ENCODE results near the gene PCDHGC4. TPM values are rescaled to one million over a fixed set of nuclear protein-coding genes. Genes with fewer than 3 reads are reported as not detected.

The PCDHGC4 gene
- 0.02 to 0.07 TPM in 2 of 5 replicates, not detected in the others for total RNA-seq (2022; extraction: Qiagen RNA extraction)

DNA sequence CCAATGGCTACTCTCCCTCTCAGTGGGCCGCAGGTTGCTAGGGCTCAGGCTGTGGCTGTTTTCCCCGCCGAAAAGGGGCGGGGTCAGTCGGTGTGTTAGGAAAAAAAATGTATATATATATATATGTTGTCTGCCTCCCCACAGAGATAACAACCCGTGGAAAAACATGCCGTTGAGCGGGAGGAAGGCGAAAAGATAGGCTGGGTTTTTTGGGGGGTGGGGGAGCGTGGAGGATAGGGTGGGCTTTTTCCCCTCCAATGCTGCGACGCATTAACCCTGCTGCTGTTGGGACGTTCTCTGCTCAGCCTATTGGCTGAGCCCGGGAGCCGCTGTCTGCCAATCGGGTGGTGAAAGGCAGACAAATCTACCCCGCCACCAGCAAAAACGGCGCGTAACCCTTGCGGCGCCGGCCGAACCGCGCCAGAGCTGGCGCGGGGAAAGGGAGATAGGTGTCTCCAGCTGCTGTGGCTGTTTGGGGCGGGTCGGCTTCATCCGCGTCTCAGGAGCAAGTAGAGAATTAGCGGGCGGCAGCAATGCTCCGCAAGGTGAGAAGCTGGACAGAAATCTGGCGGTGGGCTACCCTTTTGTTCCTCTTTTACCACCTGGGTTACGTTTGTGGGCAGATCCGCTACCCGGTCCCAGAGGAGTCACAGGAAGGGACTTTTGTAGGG is at the start of gene PCDHGC4:
PCDHGC4 (plus strand) TSS at position 390 of the 671 bp plus-strand sequence; CDS start at position 534, 144 bp downstream.

DNA sequence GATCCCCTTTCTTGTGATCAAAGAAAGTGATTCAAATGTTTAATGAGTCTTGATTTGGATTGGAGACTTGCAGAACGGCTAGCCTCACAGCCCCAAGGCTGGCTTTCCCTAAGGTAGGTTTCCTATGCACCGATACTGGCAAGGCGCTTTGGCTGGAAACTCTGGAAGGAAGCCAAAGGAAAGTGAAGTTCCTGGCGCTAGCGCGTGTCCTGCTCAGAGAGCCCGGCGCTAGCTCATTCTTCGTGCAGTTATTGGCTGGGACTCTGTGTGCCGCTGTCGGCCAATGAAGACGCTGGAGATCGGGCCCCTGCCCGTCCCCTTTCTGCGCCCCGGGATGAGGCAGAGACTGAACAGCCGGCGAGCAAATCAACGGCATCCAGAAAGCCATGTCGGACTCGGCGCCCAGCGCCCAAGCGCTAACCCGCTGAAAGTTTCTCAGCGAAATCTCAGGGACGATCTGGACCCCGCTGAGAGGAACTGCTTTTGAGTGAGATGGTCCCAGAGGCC is 9.2 kb upstream of the PCDHGC4 start, which contains the start of gene PCDHGC3:
PCDHGC3 (plus strand) TSS at position 342 of the 507 bp plus-strand sequence; CDS start at position 493, 151 bp downstream.

DNA sequence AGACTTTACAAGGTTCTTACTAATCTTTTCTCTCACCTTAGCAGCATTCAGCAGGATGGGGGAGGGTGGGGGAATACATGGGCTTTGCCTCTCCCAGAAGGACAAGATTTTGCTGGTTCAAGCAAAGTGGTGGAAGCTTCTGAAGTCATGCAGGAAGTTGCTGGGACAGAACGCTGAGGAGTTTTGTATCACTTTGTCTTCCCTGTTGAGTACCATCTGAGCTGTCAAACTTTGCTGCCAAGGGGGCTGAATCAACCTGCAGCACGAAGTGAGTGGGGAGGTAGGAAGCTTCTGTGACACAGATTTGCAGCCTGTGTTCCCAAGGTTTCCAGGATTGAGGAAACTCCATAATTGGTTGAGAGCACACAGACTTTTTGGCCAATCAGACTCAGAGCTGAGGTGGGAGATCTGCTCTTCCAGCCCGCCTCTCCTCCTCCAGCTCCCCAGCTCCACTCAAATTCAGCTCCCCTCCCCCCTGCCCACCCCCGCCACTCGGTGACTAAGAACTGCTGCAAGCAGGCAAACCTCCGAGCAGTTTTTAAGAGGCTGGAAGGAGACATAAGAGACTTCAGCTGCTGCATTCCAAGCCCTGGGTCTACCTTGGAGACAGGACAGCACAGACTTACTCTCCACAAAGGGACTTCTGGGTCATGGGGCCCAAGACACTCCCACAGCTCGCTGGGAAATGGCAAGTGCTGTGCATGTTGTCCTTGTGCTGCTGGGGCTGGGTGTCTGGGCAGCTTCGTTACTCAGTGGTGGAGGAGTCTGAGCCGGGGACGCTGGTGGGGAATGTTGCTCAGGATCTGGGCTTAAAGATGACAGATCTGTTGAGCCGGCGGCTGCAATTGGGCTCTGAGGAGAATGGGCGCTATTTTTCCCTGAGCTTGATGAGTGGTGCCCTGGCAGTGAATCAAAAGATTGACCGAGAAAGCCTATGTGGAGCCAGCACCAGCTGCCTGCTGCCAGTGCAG is 4.0 kb downstream of the PCDHGC4 start, which contains the start of gene PCDHGC5:
PCDHGC5 (plus strand) TSS at position 491 of the 971 bp plus-strand sequence; CDS start at position 651, 160 bp downstream.

Other genes starting within 250 kb of the PCDHGC4 start
- 0.03 to 0.13 TPM (median 0.07 TPM) in 5 replicates for gene PCDHB15, start 239.6 kb upstream of the PCDHGC4 start, total RNA-seq (2022; extraction: Qiagen RNA extraction)
- gene SLC25A2, start 181.0 kb upstream of the PCDHGC4 start, total RNA-seq (2022; extraction: Qiagen RNA extraction), result not detected in 5 replicates
- 59.3 to 79.3 TPM (median 67.9 TPM) in 5 replicates for gene TAF7, start 164.2 kb upstream of the PCDHGC4 start, total RNA-seq (2022; extraction: Qiagen RNA extraction)
- gene PCDHGA1, start 154.5 kb upstream of the PCDHGC4 start, total RNA-seq (2022; extraction: Qiagen RNA extraction), result 0.23 to 0.32 TPM (median 0.27 TPM) in 5 replicates
- 0.40 to 0.74 TPM (median 0.53 TPM) in 5 replicates for gene PCDHGA2, start 146.3 kb upstream of the PCDHGC4 start, total RNA-seq (2022; extraction: Qiagen RNA extraction)
- 0.02 to 0.03 TPM in 2 of 5 replicates, not detected in the others for gene PCDHGA3, start 141.2 kb upstream of the PCDHGC4 start, total RNA-seq (2022; extraction: Qiagen RNA extraction)
- gene PCDHGB1, start 134.9 kb upstream of the PCDHGC4 start, total RNA-seq (2022; extraction: Qiagen RNA extraction), result 1.4 to 1.9 TPM (median 1.7 TPM) in 5 replicates
- gene PCDHGA4, start 130.0 kb upstream of the PCDHGC4 start, total RNA-seq (2022; extraction: Qiagen RNA extraction), result 0.06 to 0.13 TPM (median 0.11 TPM) in 5 replicates
- 0.05 to 0.08 TPM (median 0.07 TPM) in 5 replicates for gene PCDHGB2, start 125.0 kb upstream of the PCDHGC4 start, total RNA-seq (2022; extraction: Qiagen RNA extraction)
- 0.13 to 0.17 TPM (median 0.16 TPM) in 5 replicates for gene PCDHGA5, start 120.9 kb upstream of the PCDHGC4 start, total RNA-seq (2022; extraction: Qiagen RNA extraction)
- 0.11 to 0.23 TPM (median 0.14 TPM) in 5 replicates for gene PCDHGB3, start 114.8 kb upstream of the PCDHGC4 start, total RNA-seq (2022; extraction: Qiagen RNA extraction)
- 0.11 to 0.28 TPM (median 0.24 TPM) in 5 replicates for gene PCDHGA6, start 111.1 kb upstream of the PCDHGC4 start, total RNA-seq (2022; extraction: Qiagen RNA extraction)
- 0.71 to 1.2 TPM (median 0.76 TPM) in 5 replicates for gene PCDHGA7, start 102.3 kb upstream of the PCDHGC4 start, total RNA-seq (2022; extraction: Qiagen RNA extraction)
- gene PCDHGB4, start 97.3 kb upstream of the PCDHGC4 start, total RNA-seq (2022; extraction: Qiagen RNA extraction), result 0.81 to 1.0 TPM (median 0.92 TPM) in 5 replicates
- 0.02 to 0.03 TPM (median 0.02 TPM) in 4 of 5 replicates, not detected in the other for gene PCDHGA8, start 92.4 kb upstream of the PCDHGC4 start, total RNA-seq (2022; extraction: Qiagen RNA extraction)
- 1.9 to 2.5 TPM (median 2.2 TPM) in 5 replicates for gene PCDHGB5, start 87.1 kb upstream of the PCDHGC4 start, total RNA-seq (2022; extraction: Qiagen RNA extraction)
- 0.03 to 0.05 TPM (median 0.05 TPM) in 5 replicates for gene PCDHGA9, start 82.3 kb upstream of the PCDHGC4 start, total RNA-seq (2022; extraction: Qiagen RNA extraction)
- 0.09 to 0.13 TPM (median 0.10 TPM) in 5 replicates for gene PCDHGB6, start 77.0 kb upstream of the PCDHGC4 start, total RNA-seq (2022; extraction: Qiagen RNA extraction)
- 0.02 to 0.03 TPM in 2 of 5 replicates, not detected in the others for gene PCDHGA10, start 72.0 kb upstream of the PCDHGC4 start, total RNA-seq (2022; extraction: Qiagen RNA extraction)
- 0.03 to 0.13 TPM (median 0.07 TPM) in 3 of 5 replicates, not detected in the others for gene PCDHGB7, start 67.4 kb upstream of the PCDHGC4 start, total RNA-seq (2022; extraction: Qiagen RNA extraction)
- gene PCDHGA11, start 64.0 kb upstream of the PCDHGC4 start, total RNA-seq (2022; extraction: Qiagen RNA extraction), result not detected in 5 replicates
- gene PCDHGA12, start 54.5 kb upstream of the PCDHGC4 start, total RNA-seq (2022; extraction: Qiagen RNA extraction), result 0.01 TPM in 1 of 5 replicates, not detected in the others
- gene PCDHGC3, start 9.1 kb upstream of the PCDHGC4 start, total RNA-seq (2022; extraction: Qiagen RNA extraction), result 5.0 to 6.6 TPM (median 5.7 TPM) in 5 replicates
- 0.02 to 0.03 TPM in 2 of 5 replicates, not detected in the others for gene PCDHGC5, start 4.1 kb downstream of the PCDHGC4 start, total RNA-seq (2022; extraction: Qiagen RNA extraction)
- gene DIAPH1, start 134.0 kb downstream of the PCDHGC4 start, total RNA-seq (2022; extraction: Qiagen RNA extraction), result 87.8 to 96.8 TPM (median 93.1 TPM) in 5 replicates
- 44.8 to 50.8 TPM (median 47.2 TPM) in 5 replicates for gene HDAC3, start 151.8 kb downstream of the PCDHGC4 start, total RNA-seq (2022; extraction: Qiagen RNA extraction)
- gene RELL2, start 152.0 kb downstream of the PCDHGC4 start, total RNA-seq (2022; extraction: Qiagen RNA extraction), result 4.0 to 5.2 TPM (median 4.6 TPM) in 5 replicates
- gene FCHSD1, start 166.4 kb downstream of the PCDHGC4 start, total RNA-seq (2022; extraction: Qiagen RNA extraction), result 6.8 to 10.3 TPM (median 9.6 TPM) in 5 replicates
- gene ARAP3, start 197.2 kb downstream of the PCDHGC4 start, total RNA-seq (2022; extraction: Qiagen RNA extraction), result 3.3 to 4.8 TPM (median 4.1 TPM) in 5 replicates

All from A549 treated with AZD2906 at 1 μM for 4 hours (cell line).